ENCODE results near the gene RTN4RL1. TPM values are rescaled to one million over a fixed set of nuclear protein-coding genes. Genes with fewer than 3 reads are reported as not detected.

Gene RTN4RL1
- total and polyA plus RNA-seq, 2 of the 13 experiments (the other 11 are each of a cell fraction or from before 2014, with no cell fraction given), result 0.01 TPM; not detected in 1

DNA sequence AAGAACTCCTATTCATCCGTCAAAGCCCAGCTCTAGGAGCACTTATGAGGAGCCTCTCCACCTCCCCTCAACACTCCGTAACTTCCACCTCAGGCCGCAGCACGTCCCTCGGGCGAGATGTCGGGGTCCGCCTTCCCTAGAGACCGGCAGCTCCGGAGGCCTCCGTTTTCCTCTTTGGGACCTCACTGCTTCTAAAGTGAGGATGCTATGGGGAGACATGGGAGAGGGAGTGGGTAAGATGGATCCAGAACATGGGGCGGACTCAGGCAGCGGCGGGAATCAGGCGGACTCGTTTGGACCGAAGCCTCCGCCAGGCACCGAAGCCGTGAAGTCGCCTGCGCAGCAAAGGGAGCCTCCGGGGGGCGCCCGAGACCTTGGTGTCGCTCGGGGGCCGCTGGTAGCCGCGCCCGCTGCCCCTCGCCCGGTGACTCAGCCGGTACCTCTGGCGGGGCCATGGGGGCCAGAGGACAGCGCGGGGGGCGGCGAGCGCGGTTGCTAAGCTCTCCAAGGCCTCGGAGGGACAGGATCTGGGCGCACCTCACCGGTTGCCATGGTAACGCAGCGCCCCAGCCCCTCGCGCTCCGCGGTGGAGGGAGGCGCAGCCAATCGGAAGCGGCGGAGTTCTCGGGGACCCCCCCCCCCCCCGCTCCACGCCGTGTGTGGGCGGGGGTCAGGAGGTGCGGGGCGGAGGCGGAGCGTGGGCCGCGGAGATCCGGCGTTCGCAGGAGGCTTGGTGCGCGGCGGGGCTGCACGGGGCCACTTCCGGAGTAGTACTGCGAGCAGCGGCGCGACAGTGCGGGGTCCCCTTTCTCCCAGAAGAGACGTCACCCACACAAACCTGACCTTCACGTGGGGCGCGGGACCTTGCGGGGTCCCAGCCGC is 28.5 kb upstream of the RTN4RL1 start (continued):
- 0 out of 2 replicates have a peak, but pooled peaks have one; percentile 55 for TF ChIP-seq ZNF556 (CRISPR knock-in tag; IDR thresholded peaks at IDR 0.05; ENCODE audit: borderline replicate concordance)
- no peak for TF ChIP-seq ZNF513 (CRISPR knock-in tag; conservative IDR thresholded peaks at IDR 0.05)
- TF ChIP-seq FOXK2 (IDR thresholded peaks at IDR 0.05), result no peak
- TF ChIP-seq SP1 (IDR thresholded peaks at IDR 0.05), result no peak
- TF ChIP-seq SP1 (CRISPR knock-in tag; IDR thresholded peaks at IDR 0.05), result no peak
- TF ChIP-seq, protein P1, sequence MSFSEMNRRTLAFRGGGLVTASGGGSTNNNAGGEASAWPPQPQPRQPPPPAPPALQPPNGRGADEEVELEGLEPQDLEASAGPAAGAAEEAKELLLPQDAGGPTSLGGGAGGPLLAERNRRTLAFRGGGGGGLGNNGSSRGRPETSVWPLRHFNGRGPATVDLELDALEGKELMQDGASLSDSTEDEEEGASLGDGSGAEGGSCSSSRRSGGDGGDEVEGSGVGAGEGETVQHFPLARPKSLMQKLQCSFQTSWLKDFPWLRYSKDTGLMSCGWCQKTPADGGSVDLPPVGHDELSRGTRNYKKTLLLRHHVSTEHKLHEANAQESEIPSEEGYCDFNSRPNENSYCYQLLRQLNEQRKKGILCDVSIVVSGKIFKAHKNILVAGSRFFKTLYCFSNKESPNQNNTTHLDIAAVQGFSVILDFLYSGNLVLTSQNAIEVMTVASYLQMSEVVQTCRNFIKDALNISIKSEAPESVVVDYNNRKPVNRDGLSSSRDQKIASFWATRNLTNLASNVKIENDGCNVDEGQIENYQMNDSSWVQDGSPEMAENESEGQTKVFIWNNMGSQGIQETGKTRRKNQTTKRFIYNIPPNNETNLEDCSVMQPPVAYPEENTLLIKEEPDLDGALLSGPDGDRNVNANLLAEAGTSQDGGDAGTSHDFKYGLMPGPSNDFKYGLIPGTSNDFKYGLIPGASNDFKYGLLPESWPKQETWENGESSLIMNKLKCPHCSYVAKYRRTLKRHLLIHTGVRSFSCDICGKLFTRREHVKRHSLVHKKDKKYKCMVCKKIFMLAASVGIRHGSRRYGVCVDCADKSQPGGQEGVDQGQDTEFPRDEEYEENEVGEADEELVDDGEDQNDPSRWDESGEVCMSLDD (CRISPR knock-in tag; IDR thresholded peaks at IDR 0.05; ENCODE audit: borderline replicate concordance), result peak; percentile 58; the same call in 1 of the 2 replicates
- TF ChIP-seq ZNF713 (CRISPR knock-in tag; IDR thresholded peaks at IDR 0.05), result no peak
- TF ChIP-seq JUNB (CRISPR knock-in tag; IDR thresholded peaks at IDR 0.05; ENCODE audit: borderline replicate concordance), result 0 out of 2 replicates have a peak, but pooled peaks have one; percentile 20
- TF ChIP-seq FOXO1 (CRISPR knock-in tag; IDR thresholded peaks at IDR 0.05), result no peak
- 0 out of 2 replicates have a peak, but pooled peaks have one; percentile 35 for TF ChIP-seq SAP130 (CRISPR knock-in tag; IDR thresholded peaks at IDR 0.05; ENCODE audit: low read depth)
- TF ChIP-seq MAX (IDR thresholded peaks at IDR 0.05), result peak; percentile 37; the same call in 1 of the 2 replicates
- TF ChIP-seq ZNF235 (CRISPR knock-in tag; IDR thresholded peaks at IDR 0.05; ENCODE audit: borderline replicate concordance), result peak; percentile 45; the same call in 1 of the 2 replicates
- TF ChIP-seq, protein P2, sequence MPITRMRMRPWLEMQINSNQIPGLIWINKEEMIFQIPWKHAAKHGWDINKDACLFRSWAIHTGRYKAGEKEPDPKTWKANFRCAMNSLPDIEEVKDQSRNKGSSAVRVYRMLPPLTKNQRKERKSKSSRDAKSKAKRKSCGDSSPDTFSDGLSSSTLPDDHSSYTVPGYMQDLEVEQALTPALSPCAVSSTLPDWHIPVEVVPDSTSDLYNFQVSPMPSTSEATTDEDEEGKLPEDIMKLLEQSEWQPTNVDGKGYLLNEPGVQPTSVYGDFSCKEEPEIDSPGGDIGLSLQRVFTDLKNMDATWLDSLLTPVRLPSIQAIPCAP (CRISPR knock-in tag; IDR thresholded peaks at IDR 0.05; ENCODE audit: low read depth), result no peak
- TF ChIP-seq, protein P3, sequence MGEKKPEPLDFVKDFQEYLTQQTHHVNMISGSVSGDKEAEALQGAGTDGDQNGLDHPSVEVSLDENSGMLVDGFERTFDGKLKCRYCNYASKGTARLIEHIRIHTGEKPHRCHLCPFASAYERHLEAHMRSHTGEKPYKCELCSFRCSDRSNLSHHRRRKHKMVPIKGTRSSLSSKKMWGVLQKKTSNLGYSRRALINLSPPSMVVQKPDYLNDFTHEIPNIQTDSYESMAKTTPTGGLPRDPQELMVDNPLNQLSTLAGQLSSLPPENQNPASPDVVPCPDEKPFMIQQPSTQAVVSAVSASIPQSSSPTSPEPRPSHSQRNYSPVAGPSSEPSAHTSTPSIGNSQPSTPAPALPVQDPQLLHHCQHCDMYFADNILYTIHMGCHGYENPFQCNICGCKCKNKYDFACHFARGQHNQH (CRISPR knock-in tag; IDR thresholded peaks at IDR 0.05), result peak; percentile 52; the same call in 1 of the 2 replicates
- TF ChIP-seq IRF2 (CRISPR knock-in tag; IDR thresholded peaks at IDR 0.05), result no peak
- peak; percentile 47; the same call in 1 of the 2 replicates for TF ChIP-seq ZNF788 (CRISPR knock-in tag; IDR thresholded peaks at IDR 0.05; ENCODE audit: borderline replicate concordance)
- no peak for TF ChIP-seq ZFP36L2 (CRISPR knock-in tag; IDR thresholded peaks at IDR 0.05)
- TF ChIP-seq SAFB2 (CRISPR knock-in tag; IDR thresholded peaks at IDR 0.05; ENCODE audit: borderline replicate concordance, low read depth), result 0 out of 2 replicates have a peak, but pooled peaks have one; percentile 59
- TF ChIP-seq YY1 (IDR thresholded peaks at IDR 0.05; ENCODE audit: insufficient read depth, insufficient replicate concordance, low read depth, low read length), result peak; percentile 39
- TF ChIP-seq FOXJ3 (CRISPR knock-in tag; IDR thresholded peaks at IDR 0.05; ENCODE audit: borderline replicate concordance), result no peak

Measured in HepG2 (cell line).